Subcutaneous adipose tissue (tissue), 4 donors: ENCODE results near the gene WBP2. TPM values are rescaled to one million over a fixed set of nuclear protein-coding genes. Genes with fewer than 3 reads are reported as not detected.

Experiments used
- CTCF ChIP-seq: fragments of 450-650 bp; IDR thresholded peaks from one replicate; pipeline ENCODE4 v1.5.1; 2016; ENCODE audit warnings: low read depth, mild to moderate bottlenecking, control low read depth, antibody characterized with exemption, moderate library complexity
- total RNA-seq, 4 donors: library from RNA; depleted of rRNA; stranded (reverse); fragments of >200 nt; gene quantifications; one replicate each; pipeline ENCODE4 v1.1.0, GENCODE V29; 2016

Gene WBP2
- total RNA-seq, 4 donors from 2014 or later: 55.3 to 91.7 (median 65.6) TPM

- TF ChIP-seq CTCF: no peak
These were observed 26.7 kb upstream of the WBP2 start for GRCh38 chr17:75881678-75882454.

DNA sequence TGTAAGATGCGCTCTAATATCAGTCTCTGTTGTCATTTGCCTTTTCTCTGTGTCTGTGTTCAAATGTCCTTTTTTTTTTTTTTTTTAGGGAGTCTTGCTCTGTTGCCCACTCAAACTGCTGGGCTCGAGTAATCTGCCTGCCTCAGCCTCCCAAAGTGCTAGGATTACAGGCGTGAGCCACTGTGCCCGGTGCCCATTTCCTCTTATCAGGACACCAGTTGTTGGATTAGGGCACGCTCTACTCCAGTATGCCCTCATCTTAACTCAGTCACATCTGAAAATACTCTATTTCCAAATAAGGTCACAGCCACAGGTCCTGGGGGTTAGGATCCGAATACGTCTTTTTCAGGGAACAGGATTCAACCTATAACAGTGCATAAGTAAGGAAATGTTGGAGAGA lies 25.1 kb upstream of the WBP2 start:
- no peak for TF ChIP-seq CTCF

GRCh38 chr17:75878174-75878998 lies 23.3 kb upstream of the WBP2 start, which contains the start of gene TRIM47:
TRIM47 (minus strand) TSS chr17:75878581; CDS start chr17:75878548, 33 bp downstream.
- no peak for TF ChIP-seq CTCF

GRCh38 chr17:75877752-75878173 lies 22.6 kb upstream of the WBP2 start:
- TF ChIP-seq CTCF: no peak

DNA sequence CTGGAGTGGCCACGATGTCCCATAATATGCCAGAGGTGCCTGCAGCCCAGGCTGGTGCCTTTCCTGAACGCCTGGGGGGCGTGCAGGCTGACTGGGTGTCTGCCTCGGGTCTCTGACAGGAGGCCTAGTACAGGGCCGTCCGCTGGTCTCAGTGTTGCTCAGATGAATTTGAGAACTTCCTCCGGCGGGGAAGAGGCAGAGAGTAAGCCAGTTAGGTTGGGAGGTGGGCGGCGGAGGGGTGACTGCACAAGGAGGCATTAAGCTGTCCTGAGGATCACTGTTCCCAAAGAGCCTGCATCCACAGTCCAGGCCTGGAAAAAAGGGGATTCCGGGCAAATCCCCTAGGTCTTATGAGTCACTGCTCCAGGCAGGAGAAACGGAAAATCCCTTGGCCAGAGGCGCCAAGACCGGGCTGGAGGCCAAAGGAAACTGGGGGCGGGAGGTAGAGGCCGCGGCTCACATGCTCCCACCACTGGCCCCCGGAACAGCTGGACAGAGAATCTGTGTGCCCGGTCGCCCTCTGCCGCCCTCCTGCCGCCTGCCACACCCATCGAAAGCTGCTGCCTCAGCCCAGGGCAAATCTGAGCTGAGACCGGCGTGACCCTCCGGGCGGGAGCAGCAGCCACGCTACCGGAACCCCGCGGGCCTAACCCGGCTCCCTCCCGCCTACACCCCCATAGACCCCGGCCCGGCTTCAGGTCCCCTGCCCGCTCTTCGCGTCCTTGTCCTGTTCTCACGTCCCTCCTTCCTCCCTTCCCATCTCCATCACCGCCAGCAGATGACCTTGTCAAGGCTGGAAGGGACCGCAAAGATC lies 22.0 kb upstream of the WBP2 start:
- TF ChIP-seq CTCF: no peak

DNA sequence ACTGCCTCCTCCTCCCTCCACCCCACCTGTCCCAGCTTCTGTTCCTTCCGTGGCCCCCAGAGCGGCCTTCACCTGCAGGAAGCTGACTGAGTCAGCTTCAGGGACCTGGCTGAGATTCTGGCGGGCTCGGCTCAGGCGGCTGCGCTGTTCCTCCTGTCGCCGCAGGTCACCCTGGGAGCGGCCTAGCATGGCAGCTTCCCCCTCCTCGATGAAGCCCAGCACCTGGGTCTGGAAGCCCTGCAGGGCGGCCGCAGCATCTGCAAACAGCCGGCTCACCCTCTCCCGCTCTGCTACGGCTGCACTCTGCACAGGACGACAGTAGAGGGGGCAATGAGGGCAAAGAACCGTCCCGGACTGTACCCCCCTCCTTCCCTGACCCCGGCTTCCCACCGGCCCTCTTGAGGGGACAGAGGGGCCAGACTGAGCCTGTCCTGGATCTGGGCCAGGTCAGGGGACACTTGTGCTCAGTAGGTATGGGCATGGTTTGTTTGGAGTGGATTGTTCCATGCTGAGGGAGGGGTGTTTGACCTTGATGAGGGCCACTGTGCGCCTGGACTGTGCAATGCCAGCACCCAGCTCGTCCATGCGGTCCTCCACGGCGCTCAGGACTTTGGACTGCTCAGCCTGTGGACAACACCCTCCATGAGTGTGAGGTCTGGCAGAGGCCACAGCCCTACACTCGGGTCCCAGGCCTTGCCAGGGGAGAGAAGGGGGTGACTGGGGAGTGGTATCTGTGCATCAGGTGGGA lies 21.2 kb upstream of the WBP2 start:
- TF ChIP-seq CTCF: no peak
